SK-N-SH (cell line): ENCODE data around the gene CALHM1. TPM values are rescaled to one million over a fixed set of nuclear protein-coding genes. Genes with fewer than 3 reads are reported as not detected.
A peak's percentile ranks its signal among the peaks of the same experiment; 100 is the strongest.

ENCODE experiments used
- CTCF ChIA-PET: fragments of 300-600, 350-600 bp; formaldehyde crosslinking; extraction: SDS; loops from one replicate; lab custom pipeline; 2021; lab: Yijun Ruan, JAX
- POLR2A ChIA-PET: fragments of 350-600 bp; sonication (Branson Sonifier 250); formaldehyde crosslinking; extraction: SDS; loops from one replicate; lab custom pipeline; 2020; ENCODE audit warnings: antibody characterized with exemption, inconsistent platforms; lab: Yijun Ruan, JAX
- DNase-seq: peaks from one replicate; pipeline ENCODE4 v3.0.0; 2012
- H2AFZ ChIP-seq: fragments of 200-600 bp; sonication (generic); 2 replicates; pipeline ENCODE4 v1.8.1; 2016; ENCODE audit warnings: antibody characterized with exemption, mild to moderate bottlenecking, low read depth
- H3F3A ChIP-seq: fragments of 200-600 bp; sonication (generic); replicated peaks from 2 replicates; pipeline ENCODE3; 2016; ENCODE audit warnings: antibody characterized with exemption, mild to moderate bottlenecking; ENCODE audit not compliant: insufficient read depth
- H3K27ac ChIP-seq, 2 experiments: fragments of 200-500 bp in 1 of 2; fragments of 200-600 bp in 1 of 2; sonication (Bioruptor generic) in 1 of 2; sonication (generic), shearing (Covaris generic) in 1 of 2; 2 replicates each; pipeline versions ENCODE4 v1.5.1 to v1.6.1; 2014 to 2016; ENCODE audit warnings: low read depth in 2 of 2, inconsistent platforms in 1 of 2, low read length in 1 of 2, mild to moderate bottlenecking in 1 of 2, mixed read lengths in 1 of 2
- H3K27me3 ChIP-seq: fragments of 200-600 bp; sonication (generic), shearing (Covaris generic); 2 replicates; pipeline ENCODE4 v1.6.1; 2016; ENCODE audit warnings: mixed run types; ENCODE audit not compliant: insufficient read depth
- H3K36me3 ChIP-seq, 2 experiments: fragments of 200-500 bp in 1 of 2; fragments of 200-600 bp in 1 of 2; sonication (Bioruptor generic) in 1 of 2; sonication (generic) in 1 of 2; replicated peaks in 1 of 2; 2 replicates each; pipeline versions ENCODE3 to v1.5.1; 2014 to 2016; ENCODE audit warnings: low read length in 1 of 2, mild to moderate bottlenecking in 1 of 2; ENCODE audit not compliant: insufficient read depth in 2 of 2, control insufficient read depth in 1 of 2
- H3K4me1 ChIP-seq, 2 experiments: fragments of 200-500 bp in 1 of 2; fragments of 200-600 bp in 1 of 2; sonication (Bioruptor generic) in 1 of 2; sonication (generic), shearing (Covaris generic) in 1 of 2; 2 replicates each; pipeline versions ENCODE4 v1.5.1 to v1.6.1; 2014 to 2016; ENCODE audit warnings: low read depth in 1 of 2, low read length in 1 of 2, mixed run types in 1 of 2; ENCODE audit not compliant: insufficient read depth in 2 of 2, control insufficient read depth in 1 of 2
- H3K4me2 ChIP-seq: fragments of 200-600 bp; sonication (generic), shearing (Covaris generic); 2 replicates; pipeline ENCODE4 v1.6.1; 2017; ENCODE audit warnings: mixed run types
- H3K4me3 ChIP-seq, 2 experiments: fragments of 200-500 bp in 1 of 2; fragments of 200-600 bp in 1 of 2; sonication (Bioruptor generic) in 1 of 2; sonication (generic), shearing (Covaris generic) in 1 of 2; 2 replicates each; pipeline versions ENCODE4 v1.5.1 to v1.8.1; 2014 to 2016; ENCODE audit warnings: low read depth in 2 of 2, inconsistent platforms in 1 of 2, low read length in 1 of 2, mild to moderate bottlenecking in 1 of 2, mixed read lengths in 1 of 2, moderate library complexity in 1 of 2
- H3K79me2 ChIP-seq: fragments of 200-600 bp; sonication (generic); 2 replicates; pipeline ENCODE4 v1.8.1; 2017; ENCODE audit warnings: mild to moderate bottlenecking; ENCODE audit not compliant: insufficient read depth
- H3K9ac ChIP-seq: fragments of 200-600 bp; sonication (generic); 2 replicates; pipeline ENCODE4 v1.6.1; 2017; ENCODE audit warnings: mixed run types
- H3K9me2 ChIP-seq: fragments of 200-600 bp; sonication (generic); 2 replicates; pipeline ENCODE4 v1.6.1; 2017; ENCODE audit warnings: mixed run types
- H3K9me3 ChIP-seq: fragments of 200-600 bp; sonication (generic); 2 replicates; pipeline ENCODE4 v1.6.1; 2017; ENCODE audit warnings: mixed run types, mild to moderate bottlenecking, moderate library complexity
- H4K20me1 ChIP-seq: fragments of 200-600 bp; sonication (generic); 2 replicates; pipeline ENCODE4 v1.6.1; 2017; ENCODE audit warnings: mild to moderate bottlenecking, mixed run types; ENCODE audit not compliant: insufficient read depth
- CTCF ChIP-seq: fragments of 200-600 bp; sonication (generic); IDR thresholded peaks from 2 replicates; pipeline ENCODE4 v1.6.1; 2017; ENCODE audit warnings: antibody characterized with exemption, mild to moderate bottlenecking, moderate library complexity
- EP300 ChIP-seq, 2 experiments: IDR thresholded peaks; 2 replicates each; pipeline versions ENCODE4 v1.4.0 to v1.6.1; 2012; ENCODE audit warnings: borderline replicate concordance in 1 of 2, low read depth in 1 of 2, low read length in 1 of 2
- GABPA ChIP-seq: IDR thresholded peaks from 2 replicates; pipeline ENCODE4 v1.4.0; 2012; ENCODE audit warnings: low read depth, mild to moderate bottlenecking
- GATA2 ChIP-seq: sonication (generic); formaldehyde crosslinking; IDR thresholded peaks from 2 replicates; pipeline ENCODE4 v1.5.0; 2020; ENCODE audit warnings: mild to moderate bottlenecking, missing genetic modification reagents
- IRF3 ChIP-seq: fragments of 150-350 bp; IDR thresholded peaks from 2 replicates; pipeline ENCODE4 v1.6.1; 2016; ENCODE audit warnings: mild to moderate bottlenecking, low read depth, low read length
- JUND ChIP-seq: IDR thresholded peaks from 2 replicates; pipeline ENCODE4 v1.4.0; 2012
- MAX ChIP-seq: IDR thresholded peaks from 2 replicates; pipeline ENCODE4 v1.4.0; 2012; ENCODE audit warnings: low read depth
- NFIC ChIP-seq: IDR thresholded peaks from 2 replicates; pipeline ENCODE4 v1.4.0; 2012; ENCODE audit warnings: borderline replicate concordance
- PBX3 ChIP-seq: IDR thresholded peaks from 2 replicates; pipeline ENCODE4; 2012
- POLR2AphosphoS5 ChIP-seq: IDR thresholded peaks from 2 replicates; pipeline ENCODE4 v1.6.1; 2012; ENCODE audit warnings: low read depth, low read length
- RAD21 ChIP-seq: IDR thresholded peaks from 2 replicates; pipeline ENCODE4 v1.6.1; 2012; ENCODE audit warnings: mild to moderate bottlenecking, low read length
- RFX5 ChIP-seq: IDR thresholded peaks from 2 replicates; pipeline ENCODE4 v1.6.1; 2012; ENCODE audit warnings: mild to moderate bottlenecking, improper control_type of control experiment, low read length
- RXRA ChIP-seq: IDR thresholded peaks from 2 replicates; pipeline ENCODE4 v1.4.0; 2012; ENCODE audit warnings: low read depth, mild to moderate bottlenecking, borderline replicate concordance
- SMC3 ChIP-seq: IDR thresholded peaks from 2 replicates; pipeline ENCODE4 v1.6.1; 2012; ENCODE audit warnings: low read depth, low read length, improper control_type of control experiment
- TEAD4 ChIP-seq: IDR thresholded peaks from 2 replicates; pipeline ENCODE4 v1.4.0; 2012; ENCODE audit warnings: mild to moderate bottlenecking, borderline replicate concordance; ENCODE audit not compliant: insufficient read depth
- ZBTB33 ChIP-seq: IDR thresholded peaks from 2 replicates; pipeline ENCODE4 v1.4.0; 2012; ENCODE audit warnings: low read depth, borderline replicate concordance
- WGBS: methylation state at CpG from one replicate; pipeline ENCODE4 v1.1.6; 2017; ENCODE audit warnings: low lambda C conversion rate; 5-methylcytosine and 5-hydroxymethylcytosine counted together
- polyA plus RNA-seq, 3 experiments: library from polyadenylated mRNA; depleted of rRNA; stranded (reverse); fragments of >200 nt; gene quantifications; 2 replicates each; pipeline ENCODE4 v1.2.3, GENCODE V29; 2012

Gene CALHM1
- polyA plus RNA-seq, 1 of the 3 experiments (the other 2 are of a cell fraction), result not detected

GRCh38 chr10:103451831-103452505 lies 6.7 kb downstream of the CALHM1 start, which contains the start of gene CALHM2:
TSS of gene CALHM2 (minus strand) at chr10:103452370. CDS start at chr10:103449941, 2,429 bp downstream.
- Histone ChIP-seq H3K36me3 (peaks cover 7 to 10% of the 10 kb centered on the region in 2 experiments), H3K9me2 (no peaks in the 10 kb centered on the region), H3K79me2 (no peaks in the 10 kb centered on the region), H3K27ac (peak within 1 kb of the TSS in 1 of 2 experiments; percentile 48; a peak in 1 of 4 replicates), H3K27me3 (no peaks in the 10 kb centered on the region), H3K4me3 (peak within 1 kb of the TSS in 1 of 2 experiments; percentile 10; a peak in 1 of 4 replicates)
- 89% methylated on average over 16 of the region's 32 CpGs for WGBS
- CTCF ChIA-PET, result interaction anchor here (0.7 to 2.4 kb wide), 7 partner anchors 10 to 113 kb away, joined by 3 to 19 read pairs (median 5); partner anchors contain the start of gene CALHM3
- TF ChIP-seq PBX3 (no peak), RFX5 (no peak), IRF3 (no peak), RAD21 (no peak), GABPA (no peak), SMC3 (no peak), GATA2 (CRISPR knock-in tag) (no peak)
- TF ChIP-seq, all 33 proteins: peak for 0
- no peak within 1 kb of the TSS for H3K9ac ChIP-seq
- DNase-seq, result peak; percentile 82
- H2AFZ ChIP-seq, result no peak within 1 kb of the TSS
- no peaks in the 10 kb centered on the region for H4K20me1 ChIP-seq
- no peak within 1 kb of the TSS for H3K4me2 ChIP-seq
- no peaks in the 10 kb centered on the region for H3K9me3 ChIP-seq
- H3K4me1 ChIP-seq, result peaks cover 0 to 18% of the 10 kb centered on the region in 2 experiments; a peak in 1 of 4 replicates
- H3F3A ChIP-seq, result no peaks in the 10 kb centered on the region
- POLR2A ChIA-PET, result no interaction called here

- WGBS, result 54% methylated on average over 9 of the region's 14 CpGs
- TF ChIP-seq SMC3 (no peak), JUND (no peak), EP300 (IDR thresholded peaks at IDR 0.05; ENCODE audit: borderline replicate concordance in 1 of 2, low read depth in 1 of 2, low read length in 1 of 2) (no peak), TEAD4 (no peak), NFIC (no peak), MAX (no peak), PBX3 (no peak), POLR2AphosphoS5 (no peak), CTCF (no peak), RXRA (no peak), ZBTB33 (no peak)
These were observed 7.4 kb downstream of the CALHM1 start for GRCh38 chr10:103451091-103451813.

More at GRCh38 chr10:103451091-103451813, 7.4 kb downstream of the CALHM1 start:
- H3K9me2 ChIP-seq, result no peaks in the 10 kb centered on the region
- H3K9ac ChIP-seq, result no peak overlapping the region
- no peak overlapping the region for H2AFZ ChIP-seq
- H3K79me2 ChIP-seq, result no peaks in the 10 kb centered on the region
- no peak overlapping the region for H3K4me2 ChIP-seq
- peaks cover 0 to 18% of the 10 kb centered on the region in 2 experiments; a peak in 1 of 4 replicates for H3K4me1 ChIP-seq
- no peaks in the 10 kb centered on the region for H3K27me3 ChIP-seq
- no peaks in the 10 kb centered on the region for H3K9me3 ChIP-seq
- H3K27ac ChIP-seq, result peak overlapping the region in 1 of 2 experiments; percentile 48; a peak in 1 of 4 replicates
- H4K20me1 ChIP-seq, result no peaks in the 10 kb centered on the region
- H3F3A ChIP-seq, result no peaks in the 10 kb centered on the region
- CTCF ChIA-PET, result interaction anchor here (0.9 to 2.4 kb wide), 7 partner anchors 9 to 142 kb away, joined by 3 to 19 read pairs (median 5); partner anchors contain the start of gene CALHM3
- DNase-seq, result peak; percentile 85
- POLR2A ChIA-PET, result no interaction called here
- H3K4me3 ChIP-seq, result peak overlapping the region in 1 of 2 experiments; percentile 10; a peak in 1 of 4 replicates
- H3K36me3 ChIP-seq, result peaks cover 13% of the 10 kb centered on the region in 2 experiments
